HG02884 (cell line): ENCODE measurements around the gene PADI4.
"Not testable (repeated sequence)": the region's sequence is repeated elsewhere in the genome, so short reads cannot be mapped to it uniquely, and the experiment has no call there.

ENCODE experiments used
- ATAC-seq: cut with Tn5 transposase; IDR thresholded peaks from one replicate; pipeline ENCODE4 v1.9.1; 2021; ENCODE audit warnings: mild to moderate bottlenecking, moderate library complexity; ENCODE audit not compliant: unreplicated experiment

Gene PADI4

DNA sequence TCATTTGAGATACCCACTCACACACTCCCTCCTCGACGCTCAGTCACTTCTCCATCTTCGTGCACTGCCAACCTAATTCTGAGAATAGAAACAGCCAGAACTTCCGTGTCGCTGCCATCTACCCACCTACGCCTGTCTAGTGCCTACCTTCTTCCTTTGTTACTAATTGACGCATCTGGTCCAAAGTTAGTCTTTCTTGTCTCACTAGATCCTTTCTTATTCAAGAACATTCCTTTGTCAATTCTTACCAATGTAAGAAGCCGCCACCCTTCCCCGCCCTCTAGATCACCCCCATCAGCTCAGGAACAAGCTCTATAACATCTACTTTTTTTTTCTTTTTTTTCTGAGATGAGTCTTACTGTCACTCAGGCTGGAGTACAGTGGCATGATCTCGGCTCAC lies 67.7 kb downstream of the PADI4 start:
- ATAC-seq, result no peak

DNA sequence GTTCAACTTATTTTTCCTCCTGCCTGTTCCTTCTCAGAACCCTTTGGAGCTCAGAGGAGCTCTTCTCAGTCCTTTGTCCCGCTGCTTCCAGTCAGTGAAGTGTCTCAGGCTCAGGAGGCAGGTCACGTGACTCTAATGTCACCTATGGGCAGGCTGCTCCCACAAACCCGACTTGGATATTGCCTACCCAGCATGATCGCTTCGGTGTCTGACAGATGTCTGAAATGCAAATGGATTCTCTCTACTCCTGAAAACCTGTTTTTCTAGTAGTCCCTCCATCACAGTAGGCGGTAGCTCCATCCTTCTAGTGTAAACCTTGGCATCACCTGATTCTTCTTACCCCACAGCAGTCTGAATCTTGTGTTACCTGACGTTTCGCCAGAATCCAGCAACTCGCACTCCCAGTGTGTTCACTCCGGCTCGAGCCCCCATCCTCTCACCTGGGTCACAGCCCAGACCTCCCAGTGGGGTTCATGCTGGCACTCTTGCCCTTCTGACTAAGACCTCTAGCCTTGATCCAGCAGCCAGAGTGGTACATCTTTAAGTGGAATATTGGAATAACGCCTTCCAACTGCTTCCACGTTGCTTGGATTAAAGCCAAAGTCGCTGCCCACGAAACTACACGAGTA lies 69.4 kb downstream of the PADI4 start:
- no peak for ATAC-seq

DNA sequence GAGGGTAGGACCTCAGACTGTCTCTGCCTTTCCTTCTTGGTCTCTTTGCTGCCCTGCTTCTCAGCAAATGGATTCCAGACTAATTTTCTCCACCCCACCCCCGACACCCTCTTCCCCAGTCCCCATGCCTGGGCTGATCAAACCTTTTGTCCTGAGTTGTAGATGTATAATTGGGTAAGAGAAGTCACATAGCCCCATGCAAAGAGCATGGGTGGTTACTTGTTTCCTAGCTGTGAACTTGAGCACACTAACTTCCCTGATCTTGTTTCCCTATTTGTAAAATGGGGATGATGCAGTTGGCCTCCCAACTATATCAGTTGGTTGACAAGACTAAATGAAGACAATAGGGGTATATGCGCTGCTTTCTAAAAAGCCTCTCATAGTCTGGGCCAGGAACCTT lies 73.2 kb downstream of the PADI4 start:
- no peak for ATAC-seq

DNA sequence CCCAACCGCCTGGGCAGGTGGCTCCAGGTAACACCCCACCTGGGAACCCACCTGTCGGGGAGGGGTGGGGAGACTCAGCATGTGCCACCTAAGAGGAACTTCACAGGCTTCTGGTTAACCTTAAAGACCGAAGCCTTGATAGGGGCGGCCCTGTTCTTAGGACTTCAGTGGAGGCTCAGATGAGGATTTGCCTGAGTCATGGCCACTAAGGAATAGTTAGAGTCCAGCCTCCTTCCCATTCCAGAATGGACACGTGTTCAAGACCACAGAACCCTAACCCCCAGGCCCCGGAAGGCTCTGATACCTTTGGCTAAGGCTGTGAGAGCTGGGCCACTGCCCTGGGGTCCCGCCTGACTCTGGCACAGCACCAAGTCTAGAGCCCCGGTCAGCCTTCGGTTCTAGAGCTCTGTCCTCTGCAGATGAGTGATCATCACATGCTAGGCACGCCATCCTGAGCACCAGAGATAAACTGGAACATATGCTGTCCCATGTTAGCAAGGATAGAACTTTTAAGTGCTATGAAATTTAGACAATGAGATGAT lies 84.3 kb downstream of the PADI4 start:
- no peak for ATAC-seq

DNA sequence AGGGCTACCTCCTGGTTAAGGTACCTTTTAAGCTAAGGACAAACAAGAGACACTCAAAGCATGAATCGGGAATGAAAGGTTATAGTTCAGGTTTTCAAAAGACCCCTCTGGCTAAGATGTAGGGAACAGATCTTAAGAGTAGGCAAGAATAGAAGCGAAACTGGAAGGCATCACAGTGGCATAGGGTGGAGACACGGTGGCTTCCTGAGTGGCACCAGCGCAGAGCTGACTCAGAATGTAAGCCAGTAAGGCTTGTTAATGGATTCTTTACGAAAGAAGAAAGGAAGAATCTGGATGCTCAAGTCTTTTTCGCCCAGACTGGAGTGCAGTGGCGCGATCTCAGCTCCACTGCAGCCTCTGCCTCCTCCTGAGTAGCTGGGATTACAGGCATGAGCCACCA lies 85.2 kb downstream of the PADI4 start:
- no peak for ATAC-seq

DNA sequence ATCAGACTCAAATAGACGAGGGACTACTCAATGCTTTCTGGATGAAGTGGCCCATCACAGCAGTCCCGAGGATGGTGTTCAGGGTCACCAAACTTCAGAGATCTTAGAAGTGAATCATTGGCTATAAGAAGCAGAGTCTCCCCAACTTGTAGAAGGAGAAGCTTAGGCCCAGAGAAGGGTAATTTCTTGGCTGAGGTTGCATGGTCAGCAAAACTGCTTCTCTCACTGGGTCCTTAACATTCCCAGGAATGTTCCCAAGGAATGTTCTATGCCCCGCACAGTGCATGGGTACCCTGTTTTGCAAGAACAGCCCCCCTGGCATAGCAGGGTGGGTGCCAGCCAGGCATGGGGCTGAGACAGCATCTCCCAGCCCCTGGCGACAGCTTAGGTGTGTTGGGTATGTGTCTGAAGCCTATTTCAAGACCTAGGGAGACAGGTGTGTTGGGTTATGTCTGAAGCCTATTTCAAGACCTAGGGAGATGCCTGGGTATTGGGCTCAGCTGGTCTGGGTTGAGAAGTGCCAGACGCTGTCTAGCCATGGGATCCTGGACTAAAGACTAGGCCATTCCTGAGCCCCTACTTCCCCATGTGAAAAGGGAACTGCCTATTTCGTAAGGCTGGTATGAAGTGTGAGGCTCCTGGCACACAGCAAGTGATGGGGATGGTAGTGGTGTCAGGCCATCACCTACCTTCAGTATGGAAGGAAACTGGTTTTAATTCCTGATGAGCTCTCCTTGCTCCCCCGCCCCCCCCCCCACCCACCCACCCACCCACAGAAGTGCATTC lies 90.1 kb downstream of the PADI4 start:
- no peak for ATAC-seq

DNA sequence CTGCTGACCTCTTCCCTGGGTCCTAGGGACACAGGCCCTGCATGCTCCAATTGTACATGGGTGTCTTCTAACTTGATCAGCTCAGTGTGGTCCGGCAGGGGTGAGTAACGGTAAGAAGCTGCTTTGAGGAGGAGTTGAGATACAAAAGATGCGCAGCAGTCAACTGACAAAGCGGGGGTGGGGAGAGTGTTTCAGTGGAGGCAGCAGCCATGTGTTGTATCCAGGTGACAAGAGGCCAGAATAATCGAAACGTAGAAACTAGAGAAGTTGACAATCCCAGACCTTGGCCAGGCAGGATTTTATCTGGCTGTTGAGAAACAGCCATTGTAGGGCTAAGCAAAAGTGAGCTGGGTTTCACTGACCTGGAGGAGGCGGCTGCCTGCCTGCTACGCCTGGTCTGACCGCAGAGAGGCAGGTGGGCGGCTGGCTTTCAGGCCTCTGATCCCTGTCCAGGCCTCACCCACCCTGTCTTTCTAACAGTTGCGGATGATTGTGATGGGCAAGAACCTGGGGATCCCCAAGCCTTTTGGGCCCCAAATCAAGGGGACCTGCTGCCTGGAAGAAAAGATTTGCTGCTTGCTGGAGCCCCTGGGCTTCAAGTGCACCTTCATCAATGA lies 92.8 kb downstream of the PADI4 start:
- ATAC-seq, result no peak

DNA sequence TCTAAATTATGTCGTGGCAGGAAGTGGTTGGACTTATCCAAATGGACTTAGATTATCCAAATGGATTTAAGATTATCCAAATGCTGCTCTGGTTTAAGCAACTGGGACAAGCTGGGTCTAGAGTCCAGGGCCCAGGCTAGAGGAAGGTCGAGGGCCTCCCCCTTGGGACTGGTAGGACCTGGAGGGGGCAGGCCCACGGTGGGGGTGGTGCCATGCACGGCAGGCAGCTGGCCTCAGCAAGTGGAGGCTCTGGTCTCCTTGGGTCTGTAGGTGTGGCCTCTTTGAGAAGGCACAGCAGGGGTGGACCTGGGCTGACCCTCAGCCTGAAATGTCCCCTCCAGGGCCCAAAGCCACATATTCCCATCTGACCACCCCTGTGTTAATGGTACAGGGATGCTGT lies 93.8 kb downstream of the PADI4 start:
- ATAC-seq, result no peak

DNA sequence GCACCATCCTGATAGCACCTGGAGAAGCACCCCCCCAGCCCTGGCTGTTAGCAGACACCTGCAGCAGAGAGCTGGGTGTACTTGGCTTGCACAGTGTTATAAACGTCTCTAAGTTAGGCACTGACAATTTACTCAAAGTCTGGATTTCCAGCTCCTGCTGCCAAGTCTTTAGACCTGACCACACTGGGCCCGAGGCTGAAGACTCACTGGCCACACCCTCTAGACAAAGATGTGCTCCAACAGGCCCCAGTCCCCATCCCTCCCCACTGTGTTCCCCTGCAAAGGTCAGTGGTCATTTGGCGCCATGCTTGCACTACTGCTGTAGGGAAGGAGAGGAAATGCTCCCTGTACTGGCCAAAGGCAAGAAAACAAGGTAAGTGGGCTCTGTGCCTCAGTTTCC lies 95.1 kb downstream of the PADI4 start:
- no peak for ATAC-seq

DNA sequence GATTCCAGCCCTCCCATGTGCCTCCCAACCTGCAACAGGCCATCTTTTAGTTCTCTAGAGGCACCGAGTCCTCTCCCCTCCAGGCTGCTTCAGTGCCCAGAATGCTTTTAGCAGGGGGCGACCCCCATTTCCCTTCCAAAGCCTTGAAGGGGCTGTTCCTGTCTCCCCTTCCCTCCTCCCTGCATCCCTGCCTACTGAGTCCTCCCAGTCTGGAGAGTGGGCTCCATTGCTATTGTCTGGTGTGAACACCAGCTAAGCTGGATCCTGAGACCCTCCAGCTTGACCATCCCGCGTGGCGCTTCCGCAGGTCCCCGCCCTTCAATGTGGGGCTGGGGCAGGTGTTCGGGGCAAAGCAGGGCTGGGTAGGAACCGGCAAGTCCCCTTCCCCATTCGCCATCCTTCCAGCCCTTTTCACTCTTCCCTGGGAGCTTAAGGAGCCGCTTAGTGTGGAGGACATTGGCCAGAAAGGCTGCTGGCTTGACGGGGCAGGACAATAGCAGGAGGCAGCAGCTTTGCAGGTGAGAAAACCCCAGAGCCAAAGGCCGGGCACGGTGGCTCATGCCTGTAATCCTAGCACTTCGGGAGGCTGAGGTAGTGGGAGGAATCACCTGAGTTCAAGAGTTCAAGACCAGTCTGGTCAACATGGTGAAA lies 96.2 kb downstream of the PADI4 start:
- no peak for ATAC-seq

DNA sequence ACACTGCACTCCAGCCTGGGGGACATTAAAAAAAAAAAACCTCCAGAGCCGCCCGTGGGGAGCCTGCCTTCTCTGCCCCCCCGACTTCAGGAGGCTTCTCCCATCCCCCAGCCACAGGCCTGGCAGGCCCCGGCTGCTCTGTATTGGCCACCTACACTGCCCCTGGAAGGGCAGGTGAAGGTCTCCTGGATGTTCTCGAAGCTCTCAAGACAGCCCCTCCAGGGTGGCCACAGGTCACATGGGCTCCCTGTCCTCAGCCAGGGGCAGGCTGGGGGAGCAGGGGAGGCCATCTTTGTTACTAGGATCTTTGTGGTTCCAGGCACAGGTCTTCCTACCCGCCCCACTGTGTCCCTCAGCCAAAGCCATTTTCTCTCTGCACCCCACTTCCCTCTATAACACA lies 96.8 kb downstream of the PADI4 start:
- ATAC-seq, result no peak

DNA sequence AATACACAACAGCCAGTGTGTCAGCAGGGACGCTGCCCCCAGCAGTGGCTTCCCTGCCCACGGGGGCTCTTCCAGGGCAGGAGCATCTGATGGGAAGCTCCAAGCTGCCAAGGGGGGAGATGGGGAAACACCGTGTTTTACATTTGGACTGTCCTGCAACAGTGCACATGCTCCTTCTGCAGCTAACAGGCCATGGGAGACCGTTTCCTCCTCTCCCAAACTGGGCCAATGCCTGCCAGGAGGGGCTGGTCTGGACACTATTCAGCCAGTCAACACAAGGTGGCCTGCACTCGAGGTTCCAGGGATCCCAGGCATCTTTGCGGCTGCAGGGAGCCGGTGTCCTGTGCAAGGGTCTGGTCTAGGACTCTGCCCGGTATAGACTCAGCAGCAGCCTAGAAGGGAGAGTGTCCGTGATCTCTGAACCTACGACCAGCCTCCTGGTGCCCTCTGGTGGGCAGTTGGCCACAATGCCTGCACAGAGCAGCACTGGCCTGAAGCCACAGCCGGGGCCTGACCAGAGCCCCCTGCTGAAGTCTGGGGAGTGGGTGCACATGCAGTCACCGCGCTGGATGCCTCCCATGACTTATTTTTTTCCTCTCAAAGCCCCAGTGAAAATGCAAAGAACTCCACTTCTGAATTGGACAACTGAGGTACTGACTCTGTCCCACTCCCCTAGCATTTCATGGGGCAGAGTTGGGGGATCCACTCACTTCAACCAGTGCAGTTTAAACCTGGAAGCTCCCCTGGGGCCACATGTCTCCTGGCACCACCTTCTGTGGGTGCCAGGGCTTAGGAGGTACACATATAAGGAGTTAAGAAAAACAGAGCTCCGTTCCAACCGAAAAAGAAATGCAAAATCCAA lies 98.1 kb downstream of the PADI4 start:
- no peak for ATAC-seq

DNA sequence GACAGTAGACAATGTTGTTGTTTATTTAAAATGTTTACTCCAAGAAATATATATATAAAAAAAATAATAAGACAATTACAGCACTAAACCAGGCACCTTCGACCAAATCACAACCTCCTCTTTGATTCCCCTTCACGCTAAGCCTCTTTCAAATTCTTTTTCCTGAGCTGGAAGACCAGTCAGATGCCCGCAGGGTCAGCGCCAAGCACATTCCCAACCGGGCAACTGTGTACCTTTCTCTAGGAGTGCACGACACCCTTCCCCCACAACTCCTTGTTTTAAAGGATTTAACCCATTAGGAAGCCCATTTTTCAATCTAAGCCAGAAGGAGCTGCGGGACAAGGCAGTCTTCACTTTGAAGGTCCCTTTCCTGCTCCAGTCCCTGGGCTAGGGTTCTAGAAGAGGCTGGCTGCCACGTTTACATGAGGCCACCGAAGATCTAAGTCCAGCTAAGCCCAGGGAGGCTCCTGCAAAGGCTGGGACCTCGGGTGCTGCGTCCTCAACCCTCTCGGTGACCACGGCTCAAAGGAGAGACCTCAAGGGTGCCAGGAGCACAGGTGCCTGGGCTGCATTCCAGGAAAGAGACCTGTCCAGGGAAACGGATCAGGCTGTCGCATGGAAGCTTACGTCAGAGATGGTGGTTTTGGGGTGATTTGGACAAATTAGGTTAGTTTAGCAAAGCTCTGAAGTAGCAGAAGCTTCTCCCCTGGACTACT lies 98.9 kb downstream of the PADI4 start:
- ATAC-seq, result not testable (repeated sequence)

DNA sequence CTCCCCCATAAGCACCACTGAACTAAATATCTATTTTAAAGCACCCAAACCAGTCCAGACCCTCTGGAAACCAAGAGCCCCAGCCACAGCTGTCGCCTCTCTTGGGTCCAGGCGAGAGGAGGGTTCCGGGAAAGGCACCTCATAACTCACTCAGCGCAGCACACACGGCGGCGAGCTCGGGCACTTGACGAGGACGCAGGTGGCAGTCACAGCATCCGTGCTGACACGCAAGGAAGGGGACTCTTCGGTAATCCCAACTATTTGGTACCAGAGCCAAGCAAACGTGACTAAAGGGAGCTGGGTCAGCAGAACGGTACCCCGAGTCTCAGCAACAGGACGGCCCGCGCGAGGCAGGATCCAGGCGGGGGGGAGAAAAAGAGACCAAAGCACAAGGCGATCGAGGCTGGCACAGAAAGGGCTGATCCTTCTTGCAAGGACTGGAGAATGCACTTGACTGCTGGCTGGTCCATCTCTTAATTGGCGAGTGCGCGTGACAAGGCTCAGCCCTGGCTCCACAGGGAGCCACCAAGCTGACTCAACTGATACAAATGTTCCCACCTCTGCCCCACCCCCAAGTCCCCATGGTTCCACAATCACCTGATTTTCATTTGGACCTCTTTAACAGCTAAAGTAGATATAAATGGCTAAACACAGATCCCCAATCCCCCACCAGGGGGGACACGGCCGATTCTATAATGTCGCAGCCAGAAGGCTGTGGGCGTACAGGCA lies 100.0 kb downstream of the PADI4 start:
- ATAC-seq, result not testable (repeated sequence)

DNA sequence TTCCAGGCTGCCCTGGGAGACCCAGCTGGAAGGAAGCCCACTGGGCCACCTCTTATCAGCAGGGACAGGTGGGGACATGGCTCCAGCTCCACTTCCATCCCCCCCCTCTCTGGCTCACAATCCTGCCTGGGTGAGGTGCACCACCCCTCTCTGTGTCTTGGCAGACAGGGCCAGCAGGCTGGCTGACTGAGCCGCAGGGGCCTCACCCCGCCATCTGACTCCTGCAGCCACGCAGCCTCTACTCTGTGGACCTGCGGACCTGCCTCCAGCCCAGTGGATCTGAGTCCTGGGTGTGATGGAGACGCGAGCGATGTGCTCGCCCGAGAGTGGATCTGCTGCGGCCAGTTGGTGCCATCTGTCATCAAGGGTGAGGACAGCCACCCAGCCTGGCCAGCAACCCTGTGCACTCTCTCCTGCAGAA lies 101.4 kb downstream of the PADI4 start:
- ATAC-seq, result no peak

DNA sequence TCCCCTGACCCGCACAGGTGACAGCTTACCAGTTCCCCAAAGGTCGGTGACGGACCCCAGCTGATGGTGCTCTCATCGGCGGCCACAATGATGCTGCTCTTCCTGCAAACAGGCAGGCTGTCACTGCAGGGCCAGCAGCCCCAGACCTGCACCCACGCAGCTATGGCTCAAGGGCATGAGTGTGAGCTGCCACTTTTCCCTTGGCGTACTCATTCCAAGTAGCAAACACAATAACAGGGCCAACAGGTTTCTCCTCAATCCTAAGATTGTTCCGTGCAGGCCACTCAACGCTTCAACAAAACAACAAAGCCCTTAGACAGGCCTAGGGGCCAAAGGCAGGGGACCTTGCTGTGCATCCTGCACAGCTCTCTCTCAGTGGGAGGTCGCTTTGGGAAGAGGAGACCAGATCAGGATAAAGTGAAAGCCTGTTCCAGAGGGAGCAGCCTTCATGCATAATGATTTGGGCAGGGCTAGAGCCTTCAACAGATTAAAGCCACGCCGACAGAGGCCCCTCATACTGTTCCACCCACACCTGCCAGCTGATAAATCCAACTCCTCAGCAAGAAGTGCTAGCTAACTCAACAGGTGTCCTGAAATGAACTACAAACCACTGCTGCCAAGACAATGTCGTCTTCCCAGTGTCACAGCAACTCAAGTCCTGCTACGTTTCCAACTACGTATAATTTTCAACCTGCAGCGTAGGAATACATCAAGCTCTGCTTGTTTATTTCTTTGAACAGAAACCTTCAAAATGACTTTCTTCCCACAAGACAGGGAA lies 104.3 kb downstream of the PADI4 start:
- ATAC-seq, result no peak
